ENCODE measurements around the gene RBL2. TPM values are rescaled to one million over a fixed set of nuclear protein-coding genes. Genes with fewer than 3 reads are reported as not detected.

Gene RBL2
- total and polyA plus RNA-seq, 9 of the 15 experiments (the other 6 are each of a cell fraction or from before 2014, with no cell fraction given) = 7.8 to 76.3 (median 28.5) TPM

- TF ChIP-seq ZFP36 (IDR thresholded peaks at IDR 0.05; ENCODE audit: low read depth, low read length, partially characterized antibody) = no peak
- TF ChIP-seq BCLAF1 (IDR thresholded peaks at IDR 0.05; ENCODE audit: borderline replicate concordance in 1 of 2, control insufficient read depth in 1 of 2, low read depth in 2 of 2, low read length in 1 of 2) = no peak
- TF ChIP-seq SIN3A (IDR thresholded peaks at IDR 0.05; ENCODE audit: borderline replicate concordance in 2 of 2, control insufficient read depth in 1 of 2, low read depth in 2 of 2, low read length in 2 of 2) = peak; percentile 98 to 99
- no peak for TF ChIP-seq PHF21A (IDR thresholded peaks at IDR 0.05; ENCODE audit: borderline replicate concordance, low read depth)
- 0 out of 4 replicates have a peak, but pooled peaks of 1 of the 2 experiments have one; percentile 27 for TF ChIP-seq ZNF318 (IDR thresholded peaks at IDR 0.05; ENCODE audit: borderline replicate concordance in 1 of 2, low read depth in 1 of 2)
- no peak for TF ChIP-seq TRIM28 (IDR thresholded peaks at IDR 0.05)
- no peak for TF ChIP-seq STAT5B (CRISPR knock-in tag; IDR thresholded peaks at IDR 0.05)
- TF ChIP-seq SMAD4 (CRISPR knock-in tag; conservative IDR thresholded peaks at IDR 0.05) = no peak
- TF ChIP-seq YY1 (IDR thresholded peaks at IDR 0.05; ENCODE audit: borderline replicate concordance in 1 of 3, control insufficient read depth in 1 of 3, extremely low read depth in 1 of 3, insufficient read depth in 3 of 3, insufficient read length in 1 of 3, insufficient replicate concordance in 2 of 3, low read depth in 1 of 3, low read length in 2 of 3) = peak; percentile 6 to 72 (median 53)
- TF ChIP-seq ZFP30 (CRISPR knock-in tag; IDR thresholded peaks at IDR 0.05; ENCODE audit: borderline replicate concordance) = no peak
- peak; percentile 89 for TF ChIP-seq ELF1 (tag; IDR thresholded peaks at IDR 0.05)
- TF ChIP-seq DACH1 (IDR thresholded peaks at IDR 0.05; ENCODE audit: partially characterized antibody) = peak; percentile 97
- no peak for TF ChIP-seq XRCC4 (IDR thresholded peaks at IDR 0.05; ENCODE audit: extremely low read depth, insufficient read depth, insufficient read length)
Measured at GRCh38 chr16:53435066-53435688, 906 bp downstream of the RBL2 start (continued).
